Activated T-helper 1 cell treated with Interleukin-2 at 50 U/mL for 16 hours (primary cell): ENCODE results near the gene SNX19.

Experiments
- DNase-seq: peaks from one replicate; pipeline ENCODE4 v3.0.0-alpha.2; 2020; ENCODE audit warnings: low read depth

SNX19 gene

GRCh38 chr11:130840679-130841078 is 75.6 kb downstream of the SNX19 start:
- no peak for DNase-seq

GRCh38 chr11:130839981-130840666 is 76.2 kb downstream of the SNX19 start:
- DNase-seq, result no peak

- no peak for DNase-seq
These were observed 79.1 kb downstream of the SNX19 start for GRCh38 chr11:130837194-130837593.

- no peak for DNase-seq
These were observed 81.4 kb downstream of the SNX19 start for GRCh38 chr11:130834886-130835285.

GRCh38 chr11:130832566-130833425 is 83.5 kb downstream of the SNX19 start:
- no peak for DNase-seq

- DNase-seq, result no peak
These were observed 84.3 kb downstream of the SNX19 start for GRCh38 chr11:130831976-130832375.

GRCh38 chr11:130831506-130831905 is 84.8 kb downstream of the SNX19 start:
- DNase-seq, result no peak

- DNase-seq, result no peak
These were observed 85.7 kb downstream of the SNX19 start for GRCh38 chr11:130830566-130830965.

GRCh38 chr11:130829920-130830511 is 86.3 kb downstream of the SNX19 start:
- no peak for DNase-seq

GRCh38 chr11:130828741-130829140 is 87.5 kb downstream of the SNX19 start:
- no peak for DNase-seq

- no peak for DNase-seq
These were observed 88.6 kb downstream of the SNX19 start for GRCh38 chr11:130827451-130828377.

- no peak for DNase-seq
These were observed 89.7 kb downstream of the SNX19 start for GRCh38 chr11:130826572-130826971.

- DNase-seq, result no peak
These were observed 90.3 kb downstream of the SNX19 start for GRCh38 chr11:130825983-130826382.

- DNase-seq, result no peak
These were observed 90.7 kb downstream of the SNX19 start for GRCh38 chr11:130825561-130825960.
